CD4-positive, CD25-positive, alpha-beta regulatory T cell (primary cell): ENCODE data around the gene DNAH2. TPM values are rescaled to one million over a fixed set of nuclear protein-coding genes. Genes with fewer than 3 reads are reported as not detected.

ENCODE experiments used
- ATAC-seq, 2 donors: fragments of 150-1000 bp; cut with Tn5 transposase; one replicate each; pipeline ENCODE4 v1.10.0; 2021; ENCODE audit warnings: low read depth in 2 of 2, moderate number of reproducible peaks in 2 of 2, moderate library complexity in 1 of 2
- DNase-seq, 3 donors: peaks; one replicate each; pipeline versions ENCODE4 v3.0.0 to v3.0.0-alpha.2; 2012 to 2022; ENCODE audit warnings: mixed read lengths in 1 of 3
- H3K27ac ChIP-seq: one replicate; pipeline ENCODE4 v1.7.0; 2013; ENCODE audit warnings: mild to moderate bottlenecking, low read length; ENCODE audit not compliant: insufficient read depth, poor library complexity, severe bottlenecking
- H3K27me3 ChIP-seq: one replicate; pipeline ENCODE4 v1.7.0; 2013; ENCODE audit warnings: low read length; ENCODE audit not compliant: control insufficient read depth, insufficient read depth
- H3K36me3 ChIP-seq: one replicate; pipeline ENCODE4 v1.7.0; 2013; ENCODE audit warnings: mild to moderate bottlenecking, low read length, moderate library complexity; ENCODE audit not compliant: control insufficient read depth, insufficient read depth
- H3K4me1 ChIP-seq: 2 replicates; pipeline ENCODE4 v1.7.0; 2013; ENCODE audit warnings: mild to moderate bottlenecking, low read length; ENCODE audit not compliant: insufficient read depth, control insufficient read depth, poor library complexity, severe bottlenecking
- H3K4me3 ChIP-seq: one replicate; pipeline ENCODE4 v1.7.0; 2013; ENCODE audit warnings: low read depth, mild to moderate bottlenecking, low read length, moderate library complexity
- H3K9me3 ChIP-seq, 2 experiments: 1 replicate in 1 of 2; 2 replicates in 1 of 2; pipeline ENCODE4 v1.7.0; 2013; ENCODE audit warnings: low read length in 2 of 2, mild to moderate bottlenecking in 1 of 2, moderate library complexity in 1 of 2; ENCODE audit not compliant: control insufficient read depth in 2 of 2
- H3K27ac Mint-ChIP-seq, 3 donors: one replicate each; pipeline ENCODE4 v1.8.0; 2020 to 2022; ENCODE audit warnings: mild to moderate bottlenecking in 3 of 3, mixed read lengths in 3 of 3, moderate library complexity in 2 of 3
- H3K27me3 Mint-ChIP-seq: one replicate; pipeline ENCODE4 v1.8.0; 2022; ENCODE audit warnings: mild to moderate bottlenecking, mixed read lengths
- H3K36me3 Mint-ChIP-seq: one replicate; pipeline ENCODE4 v1.8.0; 2020; ENCODE audit warnings: mixed read lengths
- H3K4me1 Mint-ChIP-seq, 4 donors: one replicate each; pipeline ENCODE4 v1.8.0; 2020 to 2022; ENCODE audit warnings: mixed read lengths in 4 of 4, mild to moderate bottlenecking in 1 of 4
- H3K4me3 Mint-ChIP-seq, 4 donors: one replicate each; pipeline ENCODE4 v1.8.0; 2020 to 2022; ENCODE audit warnings: mild to moderate bottlenecking in 4 of 4, mixed read lengths in 4 of 4, moderate library complexity in 3 of 4
- H3K9me3 Mint-ChIP-seq, 7 donors: one replicate each; pipeline ENCODE4 v1.8.0; 2020 to 2022; ENCODE audit warnings: mixed read lengths in 7 of 7, mild to moderate bottlenecking in 3 of 7, moderate library complexity in 2 of 7
- polyA plus RNA-seq, 4 donors: library from polyadenylated mRNA; unstranded; fragments of 300-500 nt; fragmentation: Illumina TruSeq; gene quantifications; one replicate each; pipeline ENCODE4 v1.2.3, GENCODE V29; 2021
- total RNA-seq: library from RNA; stranded (reverse); gene quantifications from one replicate; pipeline ENCODE4 v1.2.3, GENCODE V29; 2022

DNAH2 gene
- total and polyA plus RNA-seq, 5 donors from 2014 or later, result not detected

DNA sequence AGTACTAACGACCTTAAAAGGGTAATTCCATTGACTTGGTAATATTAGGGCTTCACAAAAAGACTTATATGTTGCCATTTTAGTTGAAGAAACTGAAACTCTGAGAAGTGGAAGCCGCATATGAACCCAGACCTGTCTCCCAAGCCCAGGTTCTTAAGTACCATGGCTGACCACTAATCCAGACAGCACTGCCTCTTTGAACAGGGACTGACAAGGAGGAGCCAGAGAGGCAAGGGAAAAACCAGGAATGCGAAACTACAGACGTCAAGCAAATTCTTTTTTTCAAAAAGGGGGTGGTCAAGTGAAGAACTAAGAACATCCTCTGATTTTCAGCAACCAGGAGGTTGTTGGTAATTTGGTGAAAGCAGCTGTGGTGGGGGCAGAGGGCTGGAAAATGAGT, 155.5 kb downstream of the DNAH2 start:
- no peak overlapping the region for H3K27ac ChIP-seq
- H3K9me3 ChIP-seq, result no peaks in the 10 kb centered on the region
- Mint-ChIP-seq H3K36me3 (peaks cover 7% of the 10 kb centered on the region), H3K9me3 (no peaks in the 10 kb centered on the region), H3K4me3 (no peak overlapping the region), H3K4me1 (peaks cover 18 to 34% (median 27%) of the 10 kb centered on the region in 4 donors), H3K27me3 (no peaks in the 10 kb centered on the region), H3K27ac (peak overlapping the region in 1 of 3 donors; percentile 40)
- DNase-seq (no peak), ATAC-seq (no peak)
- H3K27me3 ChIP-seq, result no peaks in the 10 kb centered on the region
- H3K4me3 ChIP-seq, result no peak overlapping the region
- peaks cover 6% of the 10 kb centered on the region for H3K36me3 ChIP-seq
- H3K4me1 ChIP-seq, result peaks cover 9% of the 10 kb centered on the region

DNA sequence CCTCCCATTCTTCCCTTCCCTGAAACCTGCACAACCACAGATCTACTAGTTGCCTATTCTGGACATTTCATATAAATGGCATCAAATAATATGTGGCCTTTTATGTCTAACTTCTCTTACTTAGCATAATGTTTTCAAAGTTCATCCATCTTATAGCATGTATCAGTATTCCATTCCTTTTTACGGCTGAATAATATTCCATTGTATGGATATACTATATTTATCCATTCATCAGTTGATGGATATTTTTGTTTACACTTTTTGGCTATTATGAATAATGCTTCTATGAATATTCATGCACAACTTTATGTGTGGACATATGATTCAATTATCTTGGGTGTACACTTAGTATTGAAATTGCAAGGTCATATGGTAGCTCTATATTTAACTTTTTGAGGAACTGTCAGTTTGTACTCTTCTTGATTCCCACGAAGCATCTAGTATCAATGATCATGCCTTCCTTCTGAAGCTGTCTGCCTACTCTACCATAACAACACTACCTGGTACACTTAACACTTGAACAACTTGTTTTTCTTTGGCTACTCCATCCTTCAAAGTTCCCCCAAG, 158.3 kb downstream of the DNAH2 start:
- H3K36me3 ChIP-seq, result peaks cover 20% of the 10 kb centered on the region
- no peaks in the 10 kb centered on the region for H3K9me3 ChIP-seq
- no peaks in the 10 kb centered on the region for H3K27me3 ChIP-seq
- H3K4me3 ChIP-seq, result no peak overlapping the region
- H3K27ac Mint-ChIP-seq, result peak overlapping the region in 2 of 3 donors; percentile 7 to 53
- H3K27me3 Mint-ChIP-seq, result no peaks in the 10 kb centered on the region
- peaks cover 13 to 27% (median 19%) of the 10 kb centered on the region in 4 donors for H3K4me1 Mint-ChIP-seq
- H3K9me3 Mint-ChIP-seq, result no peaks in the 10 kb centered on the region
- no peak for ATAC-seq
- H3K4me3 Mint-ChIP-seq, result peak overlapping the region in 1 of 4 donors; percentile 86
- no peak for DNase-seq
- peaks cover 9% of the 10 kb centered on the region for H3K4me1 ChIP-seq
- peaks cover 7% of the 10 kb centered on the region for H3K36me3 Mint-ChIP-seq
- no peak overlapping the region for H3K27ac ChIP-seq

DNA sequence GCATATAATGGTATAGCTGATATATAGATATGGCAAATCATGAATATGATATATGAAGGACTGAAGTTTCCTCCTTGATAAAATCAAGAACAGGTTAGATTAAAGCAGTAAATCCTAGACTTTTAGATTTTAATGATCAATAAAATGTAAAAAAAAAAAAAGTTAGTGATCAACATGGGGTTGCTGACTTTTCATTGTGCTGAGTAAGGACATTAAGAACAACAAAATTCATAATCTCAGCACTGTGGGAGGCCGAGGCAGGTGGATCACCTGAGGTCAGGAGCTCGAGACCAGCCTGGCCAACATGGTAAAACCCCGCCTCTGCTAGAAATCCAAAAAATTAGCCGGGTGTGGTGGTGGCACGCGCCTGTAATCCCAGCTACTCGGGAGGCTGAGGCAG, 160.7 kb downstream of the DNAH2 start:
- H3K9me3 Mint-ChIP-seq, result no peaks in the 10 kb centered on the region
- H3K36me3 Mint-ChIP-seq, result peaks cover 7% of the 10 kb centered on the region
- no peak overlapping the region for H3K4me3 ChIP-seq
- H3K27me3 Mint-ChIP-seq, result no peaks in the 10 kb centered on the region
- no peak overlapping the region for H3K4me3 Mint-ChIP-seq
- H3K4me1 ChIP-seq, result peaks cover 33% of the 10 kb centered on the region
- peaks cover 11 to 21% (median 15%) of the 10 kb centered on the region in 4 donors for H3K4me1 Mint-ChIP-seq
- H3K27me3 ChIP-seq, result no peaks in the 10 kb centered on the region
- peaks cover 20% of the 10 kb centered on the region for H3K36me3 ChIP-seq
- H3K27ac Mint-ChIP-seq, result no peak overlapping the region
- ATAC-seq (no peak), DNase-seq (no peak)
- no peaks in the 10 kb centered on the region for H3K9me3 ChIP-seq
- H3K27ac ChIP-seq, result no peak overlapping the region

DNA sequence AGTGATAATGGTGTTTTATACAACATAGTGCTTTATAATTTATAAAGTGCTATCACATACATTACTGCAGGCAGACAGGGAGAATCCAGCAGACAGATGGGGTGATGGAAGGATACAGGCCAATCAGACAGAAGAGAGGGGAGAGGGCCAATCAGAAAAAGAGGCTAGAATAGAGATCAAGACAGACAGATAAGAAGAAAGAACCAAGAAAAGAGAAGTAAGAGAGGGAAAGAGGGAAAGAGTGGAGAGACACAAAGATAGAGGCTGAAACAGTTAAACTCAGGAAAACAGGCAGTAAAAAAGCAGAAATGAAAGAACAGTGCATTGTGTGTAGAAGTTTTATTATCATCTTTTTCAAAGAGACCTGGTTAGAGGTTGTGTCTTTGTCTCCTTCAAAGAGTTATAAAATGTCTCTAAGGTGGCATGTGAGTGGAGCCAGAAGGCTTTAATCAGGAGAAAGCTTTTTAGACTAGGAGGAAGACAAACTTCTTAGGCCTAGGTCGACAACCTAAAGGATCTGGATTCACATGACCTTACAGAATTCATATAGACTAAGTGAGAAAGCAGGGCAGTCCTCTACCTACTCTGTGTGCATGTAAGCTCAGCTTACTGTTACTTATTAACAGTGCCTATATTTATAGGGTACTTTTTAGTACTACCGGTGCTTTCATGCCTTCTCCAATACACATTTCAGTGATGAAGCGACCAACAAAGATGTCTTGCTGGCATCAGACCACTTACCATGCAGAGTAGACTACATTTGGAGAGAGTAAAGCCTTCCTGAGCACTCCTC, 162.7 kb downstream of the DNAH2 start:
- Histone ChIP-seq H3K36me3 (peaks cover 18% of the 10 kb centered on the region), H3K9me3 (no peaks in the 10 kb centered on the region), H3K27ac (peak overlapping the region; percentile 24), H3K4me3 (peak overlapping the region; percentile 44), H3K4me1 (peaks cover 41% of the 10 kb centered on the region), H3K27me3 (no peaks in the 10 kb centered on the region)
- Mint-ChIP-seq H3K4me3 (no peak overlapping the region), H3K27me3 (no peaks in the 10 kb centered on the region), H3K9me3 (no peaks in the 10 kb centered on the region), H3K27ac (no peak overlapping the region), H3K36me3 (peaks cover 4% of the 10 kb centered on the region), H3K4me1 (peaks cover 11 to 13% (median 12%) of the 10 kb centered on the region in 4 donors)
- DNase-seq (no peak), ATAC-seq (no peak)

DNA sequence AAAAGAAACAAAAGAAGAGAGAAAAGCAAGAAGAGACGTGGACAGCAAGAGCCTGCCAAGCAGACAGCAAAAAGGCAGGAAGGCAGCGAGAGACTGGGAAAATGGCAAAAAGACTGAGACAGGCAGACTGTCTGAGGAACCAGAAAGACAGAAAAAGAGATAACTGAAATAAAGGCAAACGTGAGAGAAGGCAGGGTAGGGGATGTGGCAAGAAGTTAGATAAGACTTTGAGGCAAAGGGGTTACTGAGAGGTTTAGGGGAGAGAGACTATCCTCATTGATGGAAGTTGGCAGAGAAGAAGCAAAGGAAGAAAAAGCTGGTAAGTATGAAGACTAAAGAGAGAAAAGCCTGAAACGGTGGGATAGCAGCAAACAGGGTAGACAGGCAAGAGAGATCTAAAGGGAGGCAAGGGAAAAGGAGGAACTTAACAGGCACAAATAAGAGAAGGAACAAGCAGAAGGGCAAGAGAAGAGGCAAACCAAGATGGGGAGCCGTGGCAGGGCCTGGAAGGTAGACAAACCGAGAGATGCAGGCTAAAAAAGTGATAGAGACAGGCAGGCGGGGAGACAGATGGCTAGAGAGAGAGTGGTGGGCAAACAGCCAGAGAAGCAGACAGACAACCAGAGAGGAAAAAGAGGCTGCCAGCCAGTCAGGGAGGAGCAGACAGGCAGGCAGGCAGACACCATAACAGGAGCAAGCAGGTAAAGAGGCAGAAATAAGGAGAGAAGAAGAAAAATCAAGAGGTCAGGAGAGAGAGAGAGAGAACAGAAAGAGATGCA, 163.9 kb downstream of the DNAH2 start:
- Mint-ChIP-seq H3K4me1 (peaks cover 4 to 11% (median 8%) of the 10 kb centered on the region in 4 donors), H3K9me3 (no peaks in the 10 kb centered on the region), H3K27ac (no peak overlapping the region), H3K4me3 (no peak overlapping the region), H3K36me3 (peaks cover 4% of the 10 kb centered on the region), H3K27me3 (peaks cover 6% of the 10 kb centered on the region)
- DNase-seq (no peak), ATAC-seq (no peak)
- H3K36me3 ChIP-seq, result peaks cover 14% of the 10 kb centered on the region
- peaks cover 51% of the 10 kb centered on the region for H3K4me1 ChIP-seq
- no peaks in the 10 kb centered on the region for H3K9me3 ChIP-seq
- H3K27me3 ChIP-seq, result no peaks in the 10 kb centered on the region
- H3K27ac ChIP-seq, result peak overlapping the region; percentile 67
- peak overlapping the region; percentile 64 for H3K4me3 ChIP-seq

DNA sequence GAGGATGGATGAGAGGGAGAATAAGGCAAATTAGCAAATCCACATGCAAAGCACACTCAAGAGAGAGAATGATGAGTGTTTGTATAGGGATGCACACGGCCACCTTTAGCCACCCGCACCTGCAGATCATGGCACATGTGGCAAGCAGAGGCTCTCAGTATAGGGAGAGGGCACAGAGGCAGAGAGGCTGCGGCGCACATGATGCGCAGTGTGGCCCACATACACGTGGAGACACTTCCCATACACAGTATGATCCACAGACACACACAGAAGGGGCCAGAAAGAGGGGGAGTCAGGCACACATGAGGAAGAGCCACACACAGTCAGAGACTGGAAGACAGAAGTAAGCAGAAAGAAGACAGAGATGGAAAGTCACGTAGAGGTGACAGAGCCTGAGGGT, 164.5 kb downstream of the DNAH2 start:
- Mint-ChIP-seq H3K9me3 (no peaks in the 10 kb centered on the region), H3K4me3 (no peak overlapping the region), H3K36me3 (peaks cover 7% of the 10 kb centered on the region), H3K4me1 (peaks cover 0 to 11% (median 7%) of the 10 kb centered on the region in 4 donors), H3K27me3 (peaks cover 7% of the 10 kb centered on the region), H3K27ac (no peak overlapping the region)
- Histone ChIP-seq H3K27ac (peak overlapping the region; percentile 67), H3K4me3 (peak overlapping the region; percentile 64), H3K9me3 (no peaks in the 10 kb centered on the region), H3K27me3 (no peaks in the 10 kb centered on the region), H3K4me1 (peaks cover 57% of the 10 kb centered on the region), H3K36me3 (peaks cover 14% of the 10 kb centered on the region)
- DNase-seq (no peak), ATAC-seq (no peak)

DNA sequence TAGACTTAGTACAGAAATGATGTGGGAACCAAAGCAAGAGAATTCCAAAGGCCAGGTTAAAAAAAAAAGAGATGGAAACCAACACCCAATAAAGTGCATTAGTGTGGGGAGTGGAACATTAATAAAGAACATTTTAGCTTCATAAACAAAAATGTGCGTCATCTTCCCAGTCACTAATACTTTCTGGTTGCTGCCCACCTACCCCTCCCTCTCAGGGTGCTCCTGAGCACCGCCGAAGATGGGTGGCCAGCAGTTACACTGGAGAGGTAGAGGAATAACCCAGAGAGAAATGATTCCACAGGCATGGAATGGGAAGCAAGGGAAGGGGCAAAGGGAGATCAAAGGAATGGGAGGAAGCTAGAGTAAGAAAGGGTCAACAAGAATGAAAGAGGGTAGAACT, 165.1 kb downstream of the DNAH2 start:
- H3K27me3 Mint-ChIP-seq, result peaks cover 7% of the 10 kb centered on the region
- Histone ChIP-seq H3K9me3 (no peaks in the 10 kb centered on the region), H3K4me3 (peak overlapping the region; percentile 64), H3K27me3 (no peaks in the 10 kb centered on the region), H3K27ac (peak overlapping the region; percentile 67), H3K4me1 (peaks cover 59% of the 10 kb centered on the region), H3K36me3 (peaks cover 14% of the 10 kb centered on the region)
- DNase-seq, result no peak
- ATAC-seq, result no peak
- no peak overlapping the region for H3K4me3 Mint-ChIP-seq
- no peak overlapping the region for H3K27ac Mint-ChIP-seq
- peaks cover 7% of the 10 kb centered on the region for H3K36me3 Mint-ChIP-seq
- H3K4me1 Mint-ChIP-seq, result peaks cover 0 to 8% (median 7%) of the 10 kb centered on the region in 4 donors
- no peaks in the 10 kb centered on the region for H3K9me3 Mint-ChIP-seq
